Measurements from ENCODE around the gene DGCR6L.
"Not testable (repeated sequence)": the region's sequence is repeated elsewhere in the genome, so short reads cannot be mapped to it uniquely, and the experiment has no call there.

- TF ChIP-seq EZH2phosphoT487 (IDR thresholded peaks at IDR 0.05; ENCODE audit: borderline replicate concordance, low read length); CTCF (IDR thresholded peaks at IDR 0.05; ENCODE audit: low read depth, low read length, poor library complexity, severe bottlenecking): not testable (repeated sequence)
These were observed 50.7 kb downstream of the DGCR6L start for GRCh38 chr22:20269201-20269600.

Data from DOHH2 (cell line).